Myocyte (in vitro differentiated cells): ENCODE data around the gene NPIPB9. TPM values are rescaled to one million over a fixed set of nuclear protein-coding genes. Genes with fewer than 3 reads are reported as not detected.

ENCODE experiments used
- DNase-seq: peaks from one replicate; pipeline ENCODE4 v3.0.0-alpha.2; 2012; ENCODE audit warnings: low read depth
- microRNA-seq: library from miRNA; unstranded; fragments of <30 nt; microRNA quantifications from one replicate; pipeline ENCODE4, GENCODE V29; 2016
- total RNA-seq: library from RNA; depleted of rRNA; stranded (reverse); fragments of >200 nt; gene quantifications from 2 replicates; pipeline ENCODE4 v1.2.3, GENCODE V29; 2014

Gene NPIPB9
- total RNA-seq, 1 donor from 2014 or later: 1.1 TPM

DNA sequence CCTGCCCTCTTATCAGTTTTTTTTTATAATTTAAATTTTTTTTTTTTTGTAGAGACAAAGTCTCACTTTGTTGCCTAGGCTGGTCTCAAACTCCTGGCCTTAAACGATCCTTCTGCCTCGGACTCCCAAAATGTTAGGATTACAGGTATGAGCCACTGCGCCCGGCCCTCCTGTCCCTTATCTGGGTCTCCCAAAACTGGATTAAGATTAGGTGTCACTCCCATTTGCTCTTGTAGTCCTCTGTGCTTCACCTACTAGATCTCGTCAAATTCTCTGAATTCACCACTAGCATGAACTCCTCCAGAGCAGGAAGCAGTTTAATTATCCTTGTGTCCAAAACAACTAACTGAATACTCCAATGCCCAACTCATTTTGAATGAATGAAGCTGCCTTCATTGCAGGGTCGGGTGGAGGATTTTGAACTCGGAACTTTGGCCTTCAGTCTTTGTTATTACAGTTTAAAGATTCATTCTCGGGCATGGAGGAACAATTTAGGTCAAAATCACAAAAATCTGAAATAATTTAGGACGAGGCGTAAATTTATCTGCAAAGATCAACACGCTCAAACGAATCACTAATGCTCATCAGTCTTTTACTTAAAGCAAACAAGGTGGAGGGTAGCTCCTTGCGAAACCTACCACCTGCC, 70.4 kb downstream of the NPIPB9 start:
- DNase-seq: no peak

Small RNA genes within 50 kb of the gene (microRNA-seq; reads per million reads assigned to microRNA genes)
- not detected for gene MIR6862-2

Other genes with a start within 250 kb of the NPIPB9 start
- not detected in 2 replicates for gene IL27, start 245.0 kb upstream of the NPIPB9 start, total RNA-seq
- 5.9 and 16.0 TPM in 2 replicates for gene NUPR1, start 212.8 kb upstream of the NPIPB9 start, total RNA-seq
- 12.5 and 17.4 TPM in 2 replicates for gene SGF29, start 197.9 kb upstream of the NPIPB9 start, total RNA-seq
- 0.10 TPM in 1 of 2 replicates, not detected in the other for gene SULT1A2, start 154.7 kb upstream of the NPIPB9 start, total RNA-seq
- 3.4 and 3.5 TPM in 2 replicates for gene SULT1A1, start 141.7 kb upstream of the NPIPB9 start, total RNA-seq
- gene NPIPB8, start 113.7 kb upstream of the NPIPB9 start, total RNA-seq: not detected in 2 replicates
- 96.7 and 103 TPM in 2 replicates for gene EIF3C, start 40.3 kb upstream of the NPIPB9 start, total RNA-seq
- 55.4 and 70.0 TPM in 2 replicates for gene ATXN2L, start 71.2 kb downstream of the NPIPB9 start, total RNA-seq
- 144 and 154 TPM in 2 replicates for gene TUFM, start 94.6 kb downstream of the NPIPB9 start, total RNA-seq
- gene SH2B1, start 112.1 kb downstream of the NPIPB9 start, total RNA-seq: 33.8 and 36.3 TPM in 2 replicates
- 103 and 120 TPM in 2 replicates for gene ATP2A1, start 126.7 kb downstream of the NPIPB9 start, total RNA-seq
- gene RABEP2, start 173.5 kb downstream of the NPIPB9 start, total RNA-seq: 36.6 and 41.5 TPM in 2 replicates
- gene CD19, start 180.2 kb downstream of the NPIPB9 start, total RNA-seq: not detected in 2 replicates
- gene NFATC2IP, start 199.2 kb downstream of the NPIPB9 start, total RNA-seq: 15.0 and 17.9 TPM in 2 replicates
- gene SPNS1, start 223.0 kb downstream of the NPIPB9 start, total RNA-seq: 37.6 and 45.2 TPM in 2 replicates
- gene LAT, start 233.3 kb downstream of the NPIPB9 start, total RNA-seq: 0.68 and 1.8 TPM in 2 replicates